GM20431 (cell line): ENCODE measurements around the gene ATP1A1.

Source experiments
- in situ Hi-C: fragments of 300-500 bp; cut with MseI, MboI; formaldehyde crosslinking; loops from one replicate; pipeline ENCODE4 v1.15.0; 2020; ENCODE audit warnings: low sequenced_read_pairs; ENCODE audit not compliant: unreplicated experiment

Gene ATP1A1

DNA sequence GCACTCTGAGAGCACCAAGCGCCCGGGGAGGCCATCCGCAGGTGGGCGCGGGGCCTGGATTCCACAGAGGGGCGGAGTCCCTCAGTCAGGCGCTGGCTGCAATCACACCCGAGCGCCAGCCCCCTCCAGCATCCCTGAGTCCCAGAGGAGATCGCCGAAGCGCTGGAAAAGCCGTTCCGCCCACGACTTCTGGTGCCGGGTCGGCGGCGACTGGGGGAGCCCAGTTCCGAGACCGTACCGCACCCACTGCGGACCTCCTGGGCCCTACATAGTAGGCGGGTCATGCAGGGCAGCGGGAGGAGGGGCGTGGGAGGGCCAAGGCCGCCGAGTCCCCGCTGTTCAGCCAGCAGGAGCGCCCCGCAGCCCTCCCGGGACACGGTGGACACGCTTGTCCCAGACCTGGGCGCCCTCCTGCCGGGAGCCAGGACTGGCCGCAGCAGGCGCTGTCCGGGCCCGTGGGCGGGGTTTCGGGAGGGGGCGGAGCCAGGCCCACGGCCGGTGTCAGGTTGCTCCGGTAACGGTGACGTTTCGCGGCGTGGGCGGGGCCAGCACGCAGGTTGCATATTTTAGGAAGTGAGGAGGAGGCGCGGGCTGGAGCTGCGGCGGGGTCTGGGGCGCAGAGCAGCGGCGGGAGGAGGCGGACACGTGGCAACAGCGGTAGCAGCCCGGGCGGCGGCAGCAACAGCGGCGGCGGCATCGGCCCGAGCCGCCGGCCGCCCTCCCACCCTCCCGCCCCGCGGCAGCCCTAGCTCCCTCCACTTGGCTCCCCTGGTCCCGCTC, at the start of gene ATP1A1:
Gene ATP1A1 (plus strand): TSS at position 594 of the 780 bp plus-strand sequence. CDS start 268 bp downstream, outside the sequence.
- in situ Hi-C loops: no loop called here

- in situ Hi-C loops: no loop called here
These were observed 49.6 kb upstream of the ATP1A1 start for GRCh38 chr1:116323491-116323890.

DNA sequence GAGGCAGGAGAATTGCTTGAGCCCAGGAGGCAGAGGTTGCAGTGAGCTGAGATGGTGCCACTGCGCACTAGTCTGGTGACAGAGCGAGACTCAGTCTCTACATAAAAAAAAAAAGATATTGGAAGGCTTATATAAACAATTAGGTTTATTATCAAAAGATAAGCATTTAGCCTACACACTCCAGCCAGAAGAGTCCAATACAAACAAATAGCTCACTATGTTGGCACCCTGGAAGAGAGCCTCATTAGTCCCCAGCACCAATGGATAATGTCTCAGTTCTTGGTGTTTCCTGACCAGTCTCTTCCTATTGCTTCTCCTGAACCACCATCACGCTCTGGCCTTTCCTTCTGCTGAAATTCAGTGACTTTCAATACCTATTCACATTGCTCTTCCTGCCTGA, 48.6 kb upstream of the ATP1A1 start:
- in situ Hi-C loops: no loop called here

DNA sequence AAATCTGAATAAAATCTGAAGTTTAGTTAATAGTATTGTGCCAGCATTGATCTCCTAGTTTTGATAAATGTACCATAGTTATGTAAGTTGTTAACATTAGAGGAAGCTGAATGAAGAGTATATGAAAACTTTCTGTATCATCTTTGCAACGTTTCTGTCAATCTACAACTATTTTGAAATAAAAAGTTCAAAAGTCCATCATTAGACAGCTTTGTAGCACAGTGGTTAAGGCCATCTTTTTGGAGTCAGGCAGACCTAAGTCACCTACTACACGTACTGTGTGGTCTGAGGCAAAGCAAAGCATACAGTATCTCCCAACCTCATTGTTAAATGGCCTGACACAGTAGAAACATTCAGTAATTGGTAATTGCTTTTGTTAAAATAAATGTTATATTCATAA, 47.9 kb upstream of the ATP1A1 start:
- in situ Hi-C loops: no loop called here

DNA sequence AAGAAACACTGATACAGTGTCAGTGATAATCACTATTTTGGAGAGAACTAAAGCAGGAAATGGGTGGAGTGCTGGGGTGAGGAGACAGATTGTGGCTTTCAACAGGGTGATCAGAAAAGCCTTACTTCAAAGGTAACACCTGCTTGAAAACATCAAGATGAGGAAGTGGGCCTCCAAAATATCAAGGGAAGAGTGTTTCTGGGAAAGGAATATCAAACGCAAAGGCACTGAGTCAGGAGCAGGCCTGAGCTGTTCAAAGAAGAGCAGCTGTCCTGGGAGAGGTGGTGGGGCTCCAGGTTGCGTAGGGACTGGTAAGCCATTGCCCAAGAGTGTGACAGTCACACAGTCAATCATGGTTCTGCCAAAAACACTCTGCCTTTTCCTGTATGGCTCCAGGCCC, 47.1 kb upstream of the ATP1A1 start:
- in situ Hi-C loops: no loop called here

- in situ Hi-C loops: no loop called here
These were observed 46.6 kb upstream of the ATP1A1 start for GRCh38 chr1:116326486-116326885.

DNA sequence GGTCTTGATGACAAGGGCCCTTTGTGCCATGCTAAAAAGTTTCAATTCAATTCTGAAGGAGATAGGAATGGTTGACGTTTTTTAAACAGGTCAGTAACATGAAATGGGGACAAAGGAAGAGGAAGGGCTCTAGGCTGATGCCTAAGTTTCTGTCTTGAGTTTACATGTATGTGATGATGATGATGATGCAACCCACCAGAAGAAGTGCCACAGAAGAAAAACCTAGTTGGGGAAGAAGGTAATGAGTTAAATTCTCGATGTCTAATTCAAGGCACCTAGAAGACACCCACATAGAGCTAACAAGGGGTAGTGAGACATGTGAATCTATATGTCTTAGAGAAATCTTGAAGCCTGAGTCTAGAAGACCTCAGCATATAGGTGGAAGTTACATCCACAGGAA, 44.4 kb upstream of the ATP1A1 start:
- in situ Hi-C loops: no loop called here

- in situ Hi-C loops: no loop called here
These were observed 43.3 kb upstream of the ATP1A1 start for GRCh38 chr1:116329524-116330341.

DNA sequence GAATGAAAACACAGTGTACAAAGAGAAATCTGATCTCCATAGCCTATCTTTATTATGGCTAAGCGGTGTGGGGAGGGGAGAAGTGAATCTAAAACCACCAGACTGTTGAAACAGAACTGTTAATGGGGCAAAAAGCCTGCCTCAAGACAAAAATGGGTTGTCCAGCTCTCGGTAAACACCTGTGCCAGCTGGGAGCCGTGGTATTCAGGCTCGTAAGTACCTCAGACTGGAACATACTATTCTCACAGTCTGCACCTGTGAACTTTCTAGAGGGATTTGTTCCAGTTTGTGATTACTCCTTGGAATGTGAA, 42.7 kb upstream of the ATP1A1 start:
- in situ Hi-C loops: no loop called here

DNA sequence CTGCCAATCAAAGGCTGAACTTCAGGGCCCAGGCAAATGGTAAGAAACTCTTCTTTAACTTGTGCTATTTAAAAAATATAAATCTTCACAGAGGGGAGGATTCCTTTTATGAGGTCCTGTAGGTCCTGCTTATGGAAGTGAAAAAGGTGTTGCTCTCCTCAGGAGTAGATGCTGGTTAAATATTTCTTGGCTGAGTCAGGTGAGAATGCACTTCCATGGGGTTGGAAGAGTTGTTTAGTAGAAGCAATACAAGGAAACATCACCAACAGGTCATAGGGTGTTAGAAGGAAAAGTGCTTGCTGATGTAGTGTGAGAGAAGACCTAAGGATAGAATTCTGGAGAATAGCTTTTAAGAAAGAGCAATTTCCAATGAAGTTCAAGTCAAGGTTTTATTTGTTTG, 42.2 kb upstream of the ATP1A1 start:
- in situ Hi-C loops: no loop called here

DNA sequence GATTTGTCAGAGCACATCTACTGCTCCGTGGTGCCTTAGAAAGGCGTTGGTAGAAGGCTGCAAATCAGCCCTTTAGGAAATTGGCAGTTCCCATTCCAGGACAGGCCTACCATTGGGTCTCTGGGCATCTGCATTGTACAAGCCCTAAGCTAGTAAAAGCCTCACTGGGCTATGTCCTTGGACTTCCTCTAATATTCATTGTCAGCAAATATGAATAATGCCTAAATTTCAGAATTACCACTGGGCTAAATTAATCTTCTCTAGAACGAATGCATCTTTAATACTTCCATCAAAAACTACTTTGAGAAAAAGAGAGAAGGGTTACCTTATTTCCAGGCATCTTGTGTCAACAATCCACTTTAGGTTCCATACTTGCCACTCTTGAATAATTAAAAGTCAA, 41.5 kb upstream of the ATP1A1 start:
- in situ Hi-C loops: no loop called here

DNA sequence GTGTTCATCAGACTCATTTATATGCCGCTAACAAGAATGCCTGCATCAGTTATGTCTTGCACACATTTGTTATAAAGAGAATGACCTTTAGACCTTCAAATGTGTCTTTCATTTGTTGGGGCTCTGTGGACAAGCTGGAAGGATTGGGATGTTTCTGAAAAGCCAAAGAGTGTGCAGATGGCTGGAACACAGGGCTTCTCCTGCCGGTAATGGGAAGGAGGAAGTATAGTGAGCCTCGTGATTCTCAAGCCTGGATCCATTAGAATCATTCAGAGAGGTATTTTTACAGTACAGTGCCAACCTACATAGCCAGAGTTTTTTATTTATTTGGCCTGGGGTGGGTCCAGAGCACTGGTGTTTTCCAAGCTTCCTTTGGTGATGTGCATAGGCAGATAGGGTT, 40.6 kb upstream of the ATP1A1 start:
- in situ Hi-C loops: no loop called here

- in situ Hi-C loops: no loop called here
These were observed 39.7 kb upstream of the ATP1A1 start for GRCh38 chr1:116333171-116334014.

DNA sequence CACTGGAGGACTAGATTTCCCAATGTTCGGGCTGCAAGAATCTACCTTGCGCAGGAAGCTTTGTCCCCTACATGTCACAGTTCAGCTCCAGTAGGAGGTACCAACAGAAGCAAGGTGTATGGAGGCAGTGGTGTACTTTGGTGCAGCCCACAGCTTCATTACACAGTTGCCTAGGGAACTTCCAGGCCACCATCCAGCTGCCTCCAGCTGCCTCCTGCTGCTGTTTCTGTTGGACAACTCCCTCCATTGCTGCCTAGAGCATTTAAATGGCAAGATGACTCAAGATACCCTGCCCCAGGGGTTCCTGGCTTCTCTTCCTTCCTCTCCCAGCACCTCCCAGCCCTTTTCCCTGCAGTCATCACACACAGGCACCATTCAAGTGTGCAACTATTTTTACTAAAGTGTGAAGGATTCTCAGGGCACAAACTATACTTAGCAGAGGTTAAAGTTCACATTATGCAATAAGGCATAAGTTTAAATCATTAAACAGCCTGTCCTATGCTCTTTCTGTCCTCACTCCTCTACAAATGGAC, 39.0 kb upstream of the ATP1A1 start:
- in situ Hi-C loops: no loop called here

DNA sequence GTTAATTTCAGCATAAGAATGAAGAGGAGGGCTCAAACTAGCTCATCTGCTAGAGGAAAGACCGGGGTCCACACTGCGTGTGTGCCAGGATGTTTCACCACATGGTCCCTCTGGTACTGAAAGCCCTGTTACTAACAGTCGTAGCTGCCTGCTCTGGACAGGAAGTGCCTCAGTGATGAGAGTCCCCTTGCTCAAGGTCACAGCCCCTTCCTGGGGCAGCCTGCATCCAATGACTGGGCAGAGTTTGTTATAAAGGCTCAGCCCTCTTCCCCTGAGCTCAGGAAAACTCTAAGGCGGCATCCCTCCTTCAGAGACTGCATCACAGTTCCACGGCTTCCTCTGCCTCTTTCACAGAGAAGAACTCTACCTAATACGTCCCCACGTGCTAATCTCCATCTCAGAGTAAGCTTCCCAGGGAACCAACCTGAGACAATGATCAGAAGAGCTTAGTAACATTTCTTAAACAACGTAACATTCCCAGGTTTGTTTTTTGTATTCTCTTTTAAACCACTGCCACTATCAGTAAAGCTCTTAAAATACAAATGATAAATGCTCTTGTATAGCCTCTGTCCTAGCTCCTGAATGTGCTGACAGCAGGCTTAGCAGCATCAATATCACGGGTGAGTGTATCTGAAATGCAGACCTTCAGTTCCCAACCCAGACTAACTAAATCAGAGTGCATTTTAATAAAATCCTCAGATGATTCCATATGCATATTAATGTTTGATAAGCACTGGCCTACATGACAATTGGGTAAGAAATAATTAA, 38.0 kb upstream of the ATP1A1 start:
- in situ Hi-C loops: no loop called here

DNA sequence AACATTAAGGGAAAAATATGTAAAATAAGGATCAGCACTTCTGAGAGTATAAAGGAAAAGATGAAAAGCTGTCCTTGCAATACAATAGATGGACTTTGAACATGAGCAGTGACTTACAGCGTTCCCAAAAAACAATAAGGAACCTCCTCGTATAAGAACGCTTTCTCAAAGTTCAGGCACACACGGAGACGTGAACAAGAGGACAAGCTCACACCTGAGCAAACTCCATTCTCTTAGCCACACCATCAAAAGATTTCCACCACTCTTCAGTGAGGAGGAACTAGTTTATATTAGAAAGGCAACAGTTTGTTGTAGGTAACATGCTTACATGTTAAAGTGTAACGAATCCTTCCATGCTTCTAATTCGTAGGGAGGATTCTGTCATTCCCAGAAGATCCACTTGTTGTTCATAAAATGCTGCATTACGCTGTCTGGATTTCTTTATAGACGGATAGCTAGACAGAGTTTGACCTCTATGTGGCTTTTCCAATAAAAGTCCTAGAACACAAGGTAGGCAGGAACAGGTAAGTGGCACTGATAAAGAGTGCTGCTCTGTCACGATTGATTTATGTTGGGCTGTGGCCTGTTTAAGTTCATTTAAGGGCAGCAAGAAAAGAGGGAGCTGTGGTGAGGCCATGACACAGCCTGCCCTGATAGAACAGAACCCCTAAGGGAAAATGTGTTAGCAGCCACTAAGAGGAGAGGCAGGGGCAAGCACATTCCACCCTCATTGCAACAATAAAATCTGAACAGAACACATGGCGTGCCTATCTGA, 37.0 kb upstream of the ATP1A1 start:
- in situ Hi-C loops: no loop called here

- in situ Hi-C loops: no loop called here
These were observed 35.6 kb upstream of the ATP1A1 start for GRCh38 chr1:116337398-116337797.

GRCh38 chr1:116338400-116338799, 34.6 kb upstream of the ATP1A1 start:
- in situ Hi-C loops: no loop called here
